Measurements from ENCODE around the gene UBE2G1.

Gene UBE2G1

GRCh38 chr17:4334332-4334731 is 32.1 kb downstream of the UBE2G1 start:
- no peak for DNase-seq (ENCODE audit: low read depth in 3 of 3)

- no peak for DNase-seq (ENCODE audit: low read depth in 3 of 3)
Observed at GRCh38 chr17:4333041-4333440, 33.4 kb downstream of the UBE2G1 start.

- no peak for DNase-seq (ENCODE audit: low read depth in 3 of 3)
Observed at GRCh38 chr17:4332296-4332970, 34.0 kb downstream of the UBE2G1 start.

GRCh38 chr17:4331614-4332013 is 34.9 kb downstream of the UBE2G1 start:
- DNase-seq (ENCODE audit: low read depth in 3 of 3): no peak

- DNase-seq (ENCODE audit: low read depth in 3 of 3): no peak
Observed at GRCh38 chr17:4329838-4330237, 36.6 kb downstream of the UBE2G1 start.

GRCh38 chr17:4327606-4328005 is 38.9 kb downstream of the UBE2G1 start:
- DNase-seq (ENCODE audit: low read depth in 3 of 3): no peak

- no peak for DNase-seq (ENCODE audit: low read depth in 3 of 3)
Observed at GRCh38 chr17:4326608-4327007, 39.9 kb downstream of the UBE2G1 start.

GRCh38 chr17:4326112-4326511 is 40.4 kb downstream of the UBE2G1 start:
- no peak for DNase-seq (ENCODE audit: low read depth in 3 of 3)

GRCh38 chr17:4324463-4324862 is 42.0 kb downstream of the UBE2G1 start:
- DNase-seq (ENCODE audit: low read depth in 3 of 3): no peak

- no peak for DNase-seq (ENCODE audit: low read depth in 3 of 3)
Observed at GRCh38 chr17:4319221-4319620, 47.3 kb downstream of the UBE2G1 start.

GRCh38 chr17:4318596-4318995 is 47.9 kb downstream of the UBE2G1 start:
- no peak for DNase-seq (ENCODE audit: low read depth in 3 of 3)

GRCh38 chr17:4318186-4318585 is 48.3 kb downstream of the UBE2G1 start:
- no peak for DNase-seq (ENCODE audit: low read depth in 3 of 3)

- no peak for DNase-seq (ENCODE audit: low read depth in 3 of 3)
Observed at GRCh38 chr17:4317610-4318009, 48.9 kb downstream of the UBE2G1 start.

GRCh38 chr17:4316648-4317047 is 49.8 kb downstream of the UBE2G1 start:
- DNase-seq (ENCODE audit: low read depth in 3 of 3): no peak

GRCh38 chr17:4314618-4315017 is 51.9 kb downstream of the UBE2G1 start:
- DNase-seq (ENCODE audit: low read depth in 3 of 3): no peak

GRCh38 chr17:4314179-4314578 is 52.3 kb downstream of the UBE2G1 start:
- DNase-seq (ENCODE audit: low read depth in 3 of 3): no peak

- no peak for DNase-seq (ENCODE audit: low read depth in 3 of 3)
Observed at GRCh38 chr17:4313221-4314114, 53.0 kb downstream of the UBE2G1 start.

GRCh38 chr17:4310354-4311060 is 56.0 kb downstream of the UBE2G1 start:
- DNase-seq (ENCODE audit: low read depth in 3 of 3): no peak

GRCh38 chr17:4309897-4310296 is 56.6 kb downstream of the UBE2G1 start:
- no peak for DNase-seq (ENCODE audit: low read depth in 3 of 3)

- no peak for DNase-seq (ENCODE audit: low read depth in 3 of 3)
Observed at GRCh38 chr17:4307179-4307930, 59.1 kb downstream of the UBE2G1 start.

- DNase-seq (ENCODE audit: low read depth in 3 of 3): no peak
Observed at GRCh38 chr17:4305224-4305623, 61.3 kb downstream of the UBE2G1 start.

All from stimulated activated CD4-positive, alpha-beta T cell treated with anti-CD3 and anti-CD28 coated beads, TNF-alpha, amount 100 ng/mL, for 4 hours (primary cell).